GM13976 (cell line): ENCODE data around the gene BACH2.
A peak's percentile ranks its signal among the peaks of the same experiment; 100 is the strongest.

Source experiments
- DNase-seq: peaks from one replicate; pipeline ENCODE4 v3.0.0; 2012; ENCODE audit warnings: low spot score
- CTCF ChIP-seq: IDR thresholded peaks from 2 replicates; pipeline ENCODE4 v1.5.1; 2012; ENCODE audit warnings: borderline replicate concordance, mild to moderate bottlenecking; ENCODE audit not compliant: insufficient read depth; ENCODE audit errors: extremely low read depth, missing control alignments, control extremely low read depth
- in situ Hi-C: fragments of 300-500 bp; cut with MboI; formaldehyde crosslinking; loops from one replicate; pipeline ENCODE4 v1.12.0; 2022; ENCODE audit warnings: low sequenced_read_pairs, mixed read lengths, inconsistent platforms; ENCODE audit not compliant: unreplicated experiment

BACH2 gene

DNA sequence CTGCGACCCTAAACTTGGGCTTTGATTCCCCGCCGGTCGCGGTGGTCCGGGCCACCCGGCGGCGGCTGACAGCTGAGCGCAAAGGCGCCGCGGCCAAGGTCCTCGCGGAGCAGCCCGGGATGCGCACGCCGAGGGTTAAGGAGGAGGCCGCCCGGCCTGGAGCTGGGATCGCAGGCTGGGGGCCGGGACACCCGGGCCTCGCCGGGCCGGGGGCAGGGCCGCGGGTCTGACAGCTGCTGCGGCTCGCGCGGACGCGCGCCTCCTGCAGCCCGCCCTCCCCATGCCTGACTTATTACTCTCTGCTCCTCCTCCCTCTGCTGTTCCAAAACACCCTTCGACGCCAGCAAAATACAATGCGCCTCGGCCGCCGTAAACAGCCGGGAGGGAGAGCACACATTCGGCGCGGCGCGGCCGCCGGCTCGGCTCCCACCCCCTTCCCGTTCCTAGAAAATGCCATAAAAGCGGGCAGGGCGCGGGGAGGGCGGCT, 746 bp downstream of the BACH2 start:
- peak; percentile 57 for DNase-seq
- in situ Hi-C loops: no loop called here
- TF ChIP-seq CTCF: no peak

DNA sequence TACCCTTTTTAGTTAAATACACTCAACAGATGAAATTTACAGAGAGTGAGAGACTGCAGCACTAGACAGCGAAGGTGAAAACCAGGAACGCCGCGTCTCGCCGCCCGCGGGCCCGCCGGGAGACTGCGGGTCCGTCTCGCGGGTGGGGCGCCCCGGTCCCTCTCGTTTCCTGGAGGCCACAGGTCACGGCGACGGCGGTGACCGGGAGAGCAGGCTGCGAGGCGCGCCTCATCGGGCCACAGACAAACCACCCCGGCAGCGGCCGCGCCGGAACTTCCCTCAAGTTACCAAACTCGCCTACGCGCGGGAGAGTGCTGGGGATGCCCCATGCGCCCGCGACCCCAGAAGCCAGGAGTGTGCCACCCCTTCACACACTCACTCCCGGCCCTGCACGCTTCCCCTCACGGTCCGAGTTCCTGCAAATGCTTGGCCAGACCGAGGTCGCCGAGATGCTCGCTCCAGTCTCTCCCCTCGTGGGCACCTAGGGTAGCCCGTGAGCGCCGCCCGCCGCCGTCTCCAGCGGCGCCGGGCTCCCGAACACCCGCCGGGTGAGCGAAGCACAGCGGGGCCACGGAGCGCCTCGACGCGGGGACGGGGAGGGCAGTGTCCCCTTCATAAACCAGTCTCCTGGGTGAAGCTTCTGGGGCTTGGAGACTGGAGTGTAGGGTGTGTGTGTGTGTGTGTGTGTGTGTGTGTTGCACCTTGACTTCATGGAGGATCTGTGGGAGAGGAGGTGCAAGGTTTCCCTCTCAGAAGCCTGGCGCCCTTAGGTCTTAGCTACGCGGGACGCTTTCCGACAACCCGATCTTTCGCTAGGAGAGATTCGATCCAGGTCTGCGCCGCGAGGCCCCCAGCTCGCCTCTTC, 1.4 kb downstream of the BACH2 start:
- peak; percentile 53 for DNase-seq
- no peak for TF ChIP-seq CTCF
- in situ Hi-C loops: no loop called here

GRCh38 chr6:90294614-90294988, 2.0 kb downstream of the BACH2 start:
- no peak for DNase-seq
- in situ Hi-C loops: no loop called here

DNA sequence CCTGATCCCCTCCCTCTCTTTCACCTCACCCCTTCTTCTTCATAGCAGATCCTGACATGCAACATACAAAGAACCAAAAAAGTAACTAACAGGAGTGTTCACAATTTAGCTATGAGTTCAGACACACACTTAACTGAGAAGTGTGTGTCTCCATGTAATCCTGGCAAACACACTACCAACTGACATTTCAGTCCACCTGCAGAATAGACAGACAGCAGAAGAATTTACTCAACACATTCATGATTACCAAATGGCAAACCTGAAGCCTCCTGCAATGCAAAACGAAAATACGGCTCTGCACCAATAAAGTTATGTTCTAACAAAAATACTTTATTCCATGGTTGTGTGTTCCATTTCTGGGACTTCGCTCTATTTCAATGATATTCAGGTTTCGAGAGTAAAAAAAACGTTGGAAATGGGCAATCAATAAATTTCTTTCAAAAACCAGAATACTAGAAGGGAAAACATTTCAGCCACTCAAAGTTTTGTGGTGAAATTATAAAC, 2.6 kb downstream of the BACH2 start:
- in situ Hi-C loops: no loop called here
- DNase-seq: no peak
- no peak for TF ChIP-seq CTCF

More at GRCh38 chr6:90294614-90294988, 2.0 kb downstream of the BACH2 start:
- no peak for TF ChIP-seq CTCF

- DNase-seq: no peak
- in situ Hi-C loops: no loop called here
- TF ChIP-seq CTCF: no peak
These were observed 3.2 kb downstream of the BACH2 start for GRCh38 chr6:90293319-90293953.

- no peak for TF ChIP-seq CTCF
- in situ Hi-C loops: no loop called here
- DNase-seq: no peak
These were observed 5.1 kb downstream of the BACH2 start for GRCh38 chr6:90291565-90291964.
